CD4-positive, alpha-beta T cell (primary cell): Measurements from ENCODE around the gene ZFPM1. TPM values are rescaled to one million over a fixed set of nuclear protein-coding genes. Genes with fewer than 3 reads are reported as not detected.

Experiments
- ATAC-seq: fragments of 200-7000 bp; cut with Tn5 transposase; one replicate; pipeline ENCODE4 v1.10.0; 2022; ENCODE audit warnings: mild to moderate bottlenecking; ENCODE audit not compliant: poor library complexity
- CTCF ChIA-PET: fragments of 350-600 bp; sonication (Branson Sonifier 250); formaldehyde crosslinking; loops from one replicate; lab custom pipeline; 2021; ENCODE audit warnings: antibody characterized with exemption, inconsistent platforms; lab: Charles Lee
- POLR2A ChIA-PET: fragments of 350-600 bp; sonication (Branson Sonifier 250); formaldehyde crosslinking; loops from one replicate; lab custom pipeline; 2021; ENCODE audit warnings: antibody characterized with exemption, inconsistent platforms; lab: Charles Lee
- DNase-seq, 14 experiments: peaks; one replicate each; pipeline ENCODE4 v3.0.0-alpha.2; 2013 to 2020; ENCODE audit warnings: mixed read lengths in 2 of 14
- H3K27ac ChIP-seq, 2 donors: one replicate each; pipeline versions ENCODE4 v1.5.1 to v1.7.0; 2013; ENCODE audit warnings: low read length in 2 of 2, low read depth in 1 of 2, mild to moderate bottlenecking in 1 of 2
- H3K27me3 ChIP-seq, 2 experiments: 1 replicate in 1 of 2; 2 replicates in 1 of 2; pipeline versions ENCODE4 v1.6.1 to v1.7.0; 2013; ENCODE audit warnings: low read length in 2 of 2, control low read depth in 1 of 2, mild to moderate bottlenecking in 1 of 2, moderate library complexity in 1 of 2; ENCODE audit not compliant: insufficient read depth in 2 of 2, control insufficient read depth in 1 of 2
- H3K36me3 ChIP-seq: one replicate; pipeline ENCODE4 v1.6.1; 2013; ENCODE audit warnings: low read length, control low read depth; ENCODE audit not compliant: insufficient read depth
- H3K4me1 ChIP-seq: one replicate; pipeline ENCODE4 v1.6.1; 2013; ENCODE audit warnings: low read length, control low read depth; ENCODE audit not compliant: insufficient read depth
- H3K4me3 ChIP-seq: one replicate; pipeline ENCODE4 v1.5.1; 2013; ENCODE audit warnings: mild to moderate bottlenecking, low read length, moderate library complexity
- H3K9me3 ChIP-seq, 2 experiments: 1 replicate in 1 of 2; 2 replicates in 1 of 2; pipeline versions ENCODE4 v1.6.1 to v1.7.0; 2013; ENCODE audit warnings: low read length in 2 of 2, mild to moderate bottlenecking in 2 of 2, control low read depth in 1 of 2, moderate library complexity in 1 of 2; ENCODE audit not compliant: control insufficient read depth in 1 of 2, insufficient read depth in 1 of 2
- H3K27ac Mint-ChIP-seq: one replicate; pipeline ENCODE4 v1.8.0; 2020; ENCODE audit warnings: mixed read lengths
- H3K27me3 Mint-ChIP-seq: one replicate; pipeline ENCODE4 v1.8.0; 2021; ENCODE audit warnings: mixed read lengths
- H3K36me3 Mint-ChIP-seq: one replicate; pipeline ENCODE4 v1.8.0; 2021; ENCODE audit warnings: low read depth, mixed read lengths
- H3K4me1 Mint-ChIP-seq: one replicate; pipeline ENCODE4 v1.8.0; 2021; ENCODE audit warnings: low read depth, mixed read lengths
- H3K4me3 Mint-ChIP-seq: one replicate; pipeline ENCODE4 v1.8.0; 2020; ENCODE audit warnings: mild to moderate bottlenecking, mixed read lengths
- H3K9me3 Mint-ChIP-seq: one replicate; pipeline ENCODE4 v1.8.0; 2020; ENCODE audit warnings: mixed read lengths
- intact Hi-C, 2 experiments: fragments of 100-400 bp; cut with DNase I in 1 of 2; cut with micrococcal nuclease in 1 of 2; formaldehyde crosslinking; loops; one replicate each; pipeline versions ENCODE4 v1.15.1 to v1.9.0; 2023 to 2025; cut with DNase I, micrococcal nuclease
- total RNA-seq, 174 experiments: library from RNA in 2 of 174; stranded (reverse) in 2 of 174; gene quantifications; one replicate each; pipeline ENCODE4 v1.2.3 and lab custom pipeline; 2021 to 2026
- TF ChIP-seq, protein P1 (sequence below): fragments of 200-600 bp; IDR thresholded peaks from one replicate; pipeline ENCODE4 v1.8.0; 2022; ENCODE audit warnings: antibody characterized with exemption, mild to moderate bottlenecking

The ZFPM1 gene
- total RNA-seq, 2 experiments from 2014 or later = 22.8 to 24.2 TPM

DNA sequence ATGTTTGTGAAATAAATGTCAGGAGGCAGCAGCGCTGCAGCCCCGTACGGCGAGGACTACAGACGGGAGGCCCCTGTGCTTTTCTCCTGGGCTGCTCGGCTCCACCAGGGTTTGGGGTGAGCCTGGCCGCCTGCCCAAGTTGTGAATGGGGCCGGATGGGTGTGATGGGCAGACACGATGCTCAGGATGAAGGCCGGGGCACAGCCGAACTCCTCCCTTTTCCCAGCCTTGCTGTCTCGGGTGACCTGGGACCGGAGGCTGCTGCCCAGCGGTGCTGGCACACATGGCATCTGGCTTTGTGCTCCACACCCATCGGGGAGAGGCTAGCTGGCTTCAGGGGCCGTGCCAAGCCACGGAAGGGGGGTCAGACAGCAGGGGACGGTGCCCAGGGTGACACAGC is 34.2 kb upstream of the ZFPM1 start:
- TF ChIP-seq, protein P1, sequence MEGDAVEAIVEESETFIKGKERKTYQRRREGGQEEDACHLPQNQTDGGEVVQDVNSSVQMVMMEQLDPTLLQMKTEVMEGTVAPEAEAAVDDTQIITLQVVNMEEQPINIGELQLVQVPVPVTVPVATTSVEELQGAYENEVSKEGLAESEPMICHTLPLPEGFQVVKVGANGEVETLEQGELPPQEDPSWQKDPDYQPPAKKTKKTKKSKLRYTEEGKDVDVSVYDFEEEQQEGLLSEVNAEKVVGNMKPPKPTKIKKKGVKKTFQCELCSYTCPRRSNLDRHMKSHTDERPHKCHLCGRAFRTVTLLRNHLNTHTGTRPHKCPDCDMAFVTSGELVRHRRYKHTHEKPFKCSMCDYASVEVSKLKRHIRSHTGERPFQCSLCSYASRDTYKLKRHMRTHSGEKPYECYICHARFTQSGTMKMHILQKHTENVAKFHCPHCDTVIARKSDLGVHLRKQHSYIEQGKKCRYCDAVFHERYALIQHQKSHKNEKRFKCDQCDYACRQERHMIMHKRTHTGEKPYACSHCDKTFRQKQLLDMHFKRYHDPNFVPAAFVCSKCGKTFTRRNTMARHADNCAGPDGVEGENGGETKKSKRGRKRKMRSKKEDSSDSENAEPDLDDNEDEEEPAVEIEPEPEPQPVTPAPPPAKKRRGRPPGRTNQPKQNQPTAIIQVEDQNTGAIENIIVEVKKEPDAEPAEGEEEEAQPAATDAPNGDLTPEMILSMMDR = no peak
- no peaks in the 10 kb centered on the region for H3K4me1 ChIP-seq
- CTCF ChIA-PET = no interaction called here
- H3K4me3 ChIP-seq = no peak overlapping the region
- Mint-ChIP-seq H3K9me3 (no peaks in the 10 kb centered on the region), H3K4me3 (no peak overlapping the region), H3K4me1 (no peaks in the 10 kb centered on the region), H3K27me3 (no peaks in the 10 kb centered on the region), H3K27ac (no peak overlapping the region), H3K36me3 (no peaks in the 10 kb centered on the region)
- H3K9me3 ChIP-seq = peaks cover 0 to 8% of the 10 kb centered on the region in 2 experiments
- H3K36me3 ChIP-seq = no peaks in the 10 kb centered on the region
- intact Hi-C loops = no loop called here
- DNase-seq (no peak), ATAC-seq (no peak)
- POLR2A ChIA-PET = no interaction called here
- peaks cover 0 to 3% of the 10 kb centered on the region in 2 experiments for H3K27me3 ChIP-seq
- no peak overlapping the region for H3K27ac ChIP-seq

DNA sequence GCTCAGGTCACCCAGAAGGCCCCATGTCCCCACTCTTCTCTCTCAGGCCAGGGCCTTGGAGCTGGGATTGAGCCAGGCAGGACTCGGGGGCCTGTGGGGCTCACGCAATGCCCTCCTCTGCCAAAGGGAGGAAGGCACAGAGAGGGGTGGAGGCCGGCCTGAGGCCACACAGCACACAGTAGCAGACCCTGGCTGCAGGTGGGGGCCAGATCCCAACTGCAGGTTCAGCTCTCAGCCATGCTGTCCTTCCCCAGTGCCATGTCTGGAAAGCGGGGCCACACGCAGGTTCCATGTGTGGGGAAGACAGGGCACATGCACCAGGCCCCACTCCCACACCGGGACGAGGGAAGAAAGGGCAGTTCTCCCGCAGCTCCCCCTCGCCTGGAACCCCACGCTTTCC is 33.3 kb upstream of the ZFPM1 start:
- no peak for ATAC-seq
- intact Hi-C loops = no loop called here
- no peaks in the 10 kb centered on the region for H3K4me1 Mint-ChIP-seq
- TF ChIP-seq, protein P1 = no peak
- H3K27me3 Mint-ChIP-seq = no peaks in the 10 kb centered on the region
- no peak for DNase-seq
- no peaks in the 10 kb centered on the region for H3K36me3 Mint-ChIP-seq
- Histone ChIP-seq H3K27ac (no peak overlapping the region), H3K4me1 (no peaks in the 10 kb centered on the region), H3K9me3 (peaks cover 0 to 8% of the 10 kb centered on the region in 2 experiments), H3K36me3 (no peaks in the 10 kb centered on the region), H3K4me3 (no peak overlapping the region), H3K27me3 (peaks cover 0 to 3% of the 10 kb centered on the region in 2 experiments)
- ChIA-PET POLR2A (no interaction called here), CTCF (no interaction called here)
- H3K27ac Mint-ChIP-seq = no peak overlapping the region
- no peak overlapping the region for H3K4me3 Mint-ChIP-seq
- no peaks in the 10 kb centered on the region for H3K9me3 Mint-ChIP-seq

GRCh38 chr16:88420496-88420895 is 32.6 kb upstream of the ZFPM1 start:
- Mint-ChIP-seq H3K27me3 (no peaks in the 10 kb centered on the region), H3K36me3 (no peaks in the 10 kb centered on the region), H3K9me3 (no peaks in the 10 kb centered on the region), H3K4me3 (no peak overlapping the region), H3K4me1 (no peaks in the 10 kb centered on the region), H3K27ac (no peak overlapping the region)
- no peak overlapping the region for H3K27ac ChIP-seq
- ChIA-PET CTCF (no interaction called here), POLR2A (no interaction called here)
- DNase-seq (no peak), ATAC-seq (no peak)
- intact Hi-C loops = no loop called here
- peaks cover 0 to 8% of the 10 kb centered on the region in 2 experiments for H3K9me3 ChIP-seq
- no peaks in the 10 kb centered on the region for H3K36me3 ChIP-seq
- no peaks in the 10 kb centered on the region for H3K4me1 ChIP-seq
- TF ChIP-seq, protein P1 = no peak
- H3K27me3 ChIP-seq = peaks cover 0 to 3% of the 10 kb centered on the region in 2 experiments
- H3K4me3 ChIP-seq = no peak overlapping the region
